Measurements from ENCODE around the gene OR10A4. TPM values are rescaled to one million over a fixed set of nuclear protein-coding genes. Genes with fewer than 3 reads are reported as not detected.

OR10A4 gene
- total and polyA plus RNA-seq, 9 of the 15 experiments (the other 6 are each of a cell fraction or from before 2014, with no cell fraction given), result not detected

- TF ChIP-seq TSHZ1 (CRISPR knock-in tag; IDR thresholded peaks at IDR 0.05) (no peak), HNRNPH1 (optimal IDR thresholded peaks at IDR 0.05; ENCODE audit: low read depth, low read length) (no peak), EHMT2 (IDR thresholded peaks at IDR 0.05) (peak; percentile 4; the same call in 1 of the 2 replicates), GTF2E2 (tag; IDR thresholded peaks at IDR 0.05) (no peak), SAP30 (IDR thresholded peaks at IDR 0.05; ENCODE audit: borderline replicate concordance, insufficient read depth, low read depth, low read length, poor library complexity, severe bottlenecking) (peak; percentile 69), HDAC6 (IDR thresholded peaks at IDR 0.05; ENCODE audit: low read depth, low read length) (no peak), ETV5 (CRISPR knock-in tag; IDR thresholded peaks at IDR 0.05; ENCODE audit: low read depth) (peak; percentile 77), IRF2 (CRISPR knock-in tag; IDR thresholded peaks at IDR 0.05) (no peak), CBX1 (IDR thresholded peaks at IDR 0.05; ENCODE audit: low read depth) (peak; percentile 15; the same call in 1 of the 2 replicates), PHF8 (IDR thresholded peaks at IDR 0.05; ENCODE audit: borderline replicate concordance, low read length) (peak; percentile 82; the same call in 1 of the 2 replicates), CBX2 (IDR thresholded peaks at IDR 0.05; ENCODE audit: insufficient read depth, low read length, poor library complexity, severe bottlenecking) (no peak), ELF2 (CRISPR knock-in tag; IDR thresholded peaks at IDR 0.05) (no peak), CCNT2 (IDR thresholded peaks at IDR 0.05; ENCODE audit: borderline replicate concordance, extremely low read depth, insufficient read length, low read depth, low read length) (peak; percentile 42), SLC30A9 (CRISPR knock-in tag; IDR thresholded peaks at IDR 0.05) (no peak), SIRT6 (IDR thresholded peaks at IDR 0.05; ENCODE audit: low read depth, low read length) (no peak), SMC3 (conservative IDR thresholded peaks at IDR 0.05; ENCODE audit: insufficient read depth, low read depth, low read length) (0 out of 2 replicates have a peak, but pooled peaks have one; percentile 9), KLF13 (tag; IDR thresholded peaks at IDR 0.05; ENCODE audit: borderline replicate concordance, low read depth) (0 out of 2 replicates have a peak, but pooled peaks have one; percentile 35), POLR2G (IDR thresholded peaks at IDR 0.05; ENCODE audit: low read depth, low read length) (peak; percentile 88), ZBTB33 (CRISPR knock-in tag; IDR thresholded peaks at IDR 0.05) (no peak), NCOA1 (IDR thresholded peaks at IDR 0.05; ENCODE audit: low read depth) (peak; percentile 80; the same call in 1 of the 2 replicates), SMAD4 (CRISPR knock-in tag; conservative IDR thresholded peaks at IDR 0.05) (peak; percentile 19; the same call in 1 of the 2 replicates)
Observed at GRCh38 chr11:6926208-6927029, 50.0 kb downstream of the OR10A4 start, which contains the start of gene ZNF215 (continued).
